Liver (tissue), 9 donors: Measurements from ENCODE around the gene ATP1B1. TPM values are rescaled to one million over a fixed set of nuclear protein-coding genes. Genes with fewer than 3 reads are reported as not detected.

Experiments
- DNase-seq: peaks from one replicate; pipeline ENCODE4 v3.0.0-alpha.2; 2017; ENCODE audit warnings: low spot score
- H3K27ac ChIP-seq, 2 donors: one replicate each; pipeline ENCODE4 v1.7.0; 2013; ENCODE audit warnings: inconsistent platforms in 2 of 2, low read length in 2 of 2, control low read depth in 1 of 2, low read depth in 1 of 2, mild to moderate bottlenecking in 1 of 2
- H3K27me3 ChIP-seq, 4 donors: one replicate each; pipeline versions ENCODE4 v1.6.1 to v1.7.0; 2013; ENCODE audit warnings: low read length in 3 of 4, inconsistent platforms in 1 of 4, mild to moderate bottlenecking in 1 of 4, moderate library complexity in 1 of 4; ENCODE audit not compliant: control insufficient read depth in 4 of 4, insufficient read depth in 4 of 4
- H3K36me3 ChIP-seq, 4 donors: one replicate each; pipeline versions ENCODE4 v1.6.1 to v1.7.0; 2013; ENCODE audit warnings: low read length in 3 of 4, mild to moderate bottlenecking in 3 of 4, low read depth in 1 of 4, moderate library complexity in 1 of 4; ENCODE audit not compliant: control insufficient read depth in 4 of 4, insufficient read depth in 3 of 4
- H3K4me1 ChIP-seq, 4 donors: one replicate each; pipeline versions ENCODE4 v1.6.1 to v1.7.0; 2013; ENCODE audit warnings: low read length in 3 of 4, mild to moderate bottlenecking in 3 of 4, moderate library complexity in 1 of 4; ENCODE audit not compliant: control insufficient read depth in 4 of 4, insufficient read depth in 4 of 4
- H3K4me3 ChIP-seq, 3 donors: one replicate each; pipeline versions ENCODE4 v1.6.1 to v1.7.0; 2013; ENCODE audit warnings: low read length in 3 of 3, control low read depth in 1 of 3, low read depth in 1 of 3, mild to moderate bottlenecking in 1 of 3
- H3K9ac ChIP-seq, 2 donors: one replicate each; pipeline ENCODE4 v1.7.0; 2013; ENCODE audit warnings: low read length in 2 of 2, mild to moderate bottlenecking in 2 of 2, moderate library complexity in 2 of 2, control low read depth in 1 of 2, low read depth in 1 of 2
- H3K9me3 ChIP-seq, 4 donors: one replicate each; pipeline versions ENCODE4 v1.6.1 to v1.7.0; 2013; ENCODE audit warnings: low read length in 3 of 4; ENCODE audit not compliant: control insufficient read depth in 4 of 4
- EGR1 ChIP-seq, 2 donors: IDR thresholded peaks; 2 replicates each; pipeline ENCODE4 v1.6.1; 2016 to 2018; ENCODE audit warnings: antibody characterized with exemption in 2 of 2, low read depth in 2 of 2
- FOXA1 ChIP-seq: IDR thresholded peaks from 2 replicates; pipeline ENCODE4 v1.6.1; 2016; ENCODE audit warnings: antibody characterized with exemption
- FOXA2 ChIP-seq: IDR thresholded peaks from 2 replicates; pipeline ENCODE4 v1.6.1; 2016; ENCODE audit warnings: antibody characterized with exemption
- GABPA ChIP-seq, 2 donors: IDR thresholded peaks in 1 of 2; conservative IDR thresholded peaks in 1 of 2; 2 replicates each; pipeline ENCODE4 v1.6.1; 2016; ENCODE audit warnings: antibody characterized with exemption in 2 of 2, mild to moderate bottlenecking in 1 of 2, moderate library complexity in 1 of 2
- HNF4A ChIP-seq, 2 donors: conservative IDR thresholded peaks; 2 replicates each; pipeline ENCODE4 v1.6.1; 2016; ENCODE audit warnings: antibody characterized with exemption in 2 of 2, mild to moderate bottlenecking in 2 of 2
- HNF4G ChIP-seq: IDR thresholded peaks from 2 replicates; pipeline ENCODE4 v1.6.1; 2016; ENCODE audit warnings: antibody characterized with exemption
- JUND ChIP-seq, 2 donors: IDR thresholded peaks; 2 replicates each; pipeline ENCODE4 v1.6.1; 2016; ENCODE audit warnings: antibody characterized with exemption in 2 of 2
- NR2F2 ChIP-seq: IDR thresholded peaks from 2 replicates; pipeline ENCODE4 v1.6.1; 2016; ENCODE audit warnings: antibody characterized with exemption
- RAD21 ChIP-seq, 2 donors: IDR thresholded peaks; 2 replicates each; pipeline ENCODE4 v1.6.1; 2016; ENCODE audit warnings: antibody characterized with exemption in 2 of 2, mild to moderate bottlenecking in 2 of 2
- RXRA ChIP-seq, 2 donors: IDR thresholded peaks; 2 replicates each; pipeline ENCODE4 v1.6.1; 2017 to 2018; ENCODE audit warnings: antibody characterized with exemption in 2 of 2, mild to moderate bottlenecking in 1 of 2
- SP1 ChIP-seq: IDR thresholded peaks from 2 replicates; pipeline ENCODE4 v1.6.1; 2018; ENCODE audit warnings: antibody characterized with exemption, mild to moderate bottlenecking
- TAF1 ChIP-seq: conservative IDR thresholded peaks from 2 replicates; pipeline ENCODE4 v1.6.1; 2016; ENCODE audit warnings: antibody characterized with exemption, mild to moderate bottlenecking
- YY1 ChIP-seq: IDR thresholded peaks from 2 replicates; pipeline ENCODE4 v1.6.1; 2016; ENCODE audit warnings: antibody characterized with exemption, mild to moderate bottlenecking
- WGBS: extraction: QIAGEN DNeasy Blood & Tissue Kit; methylation state at CpG from one replicate; pipeline ENCODE4 v1.1.7; 2013; 5-methylcytosine and 5-hydroxymethylcytosine counted together
- polyA plus RNA-seq, 2 donors: library from polyadenylated mRNA; stranded (reverse) in 1 of 2; unstranded in 1 of 2; fragments of 200-250 nt in 1 of 2; fragments of >200 nt in 1 of 2; fragmentation: Nextera tagmentation in 1 of 2; extraction: Ambion mirVana in 1 of 2; gene quantifications; one replicate each; pipeline versions ENCODE4 v1.2.1 to v1.2.3, GENCODE V29; 2013 to 2015
- total RNA-seq, 2 donors: library from RNA; depleted of rRNA; stranded (reverse); fragments of >200 nt; gene quantifications; one replicate each; pipeline ENCODE4 v1.2.3, GENCODE V29; 2014
- TF ChIP-seq, protein P1 (sequence below): fragments of 150-350 bp; IDR thresholded peaks from 2 replicates; pipeline ENCODE4 v1.5.1; 2017; ENCODE audit warnings: improper control_type of control experiment, low read depth, low read length; ENCODE audit not compliant: missing input control
- TF ChIP-seq, protein P2 (sequence below): IDR thresholded peaks from 2 replicates; pipeline ENCODE4 v1.6.1; 2016; ENCODE audit warnings: antibody characterized with exemption
- TF ChIP-seq, protein P3 (sequence below): IDR thresholded peaks from 2 replicates; pipeline ENCODE4 v1.6.1; 2016; ENCODE audit warnings: antibody characterized with exemption
- TF ChIP-seq, protein P4 (sequence below): IDR thresholded peaks from 2 replicates; pipeline ENCODE4 v1.6.1; 2016; ENCODE audit warnings: antibody characterized with exemption
- TF ChIP-seq, protein P5 (sequence below): IDR thresholded peaks from 2 replicates; pipeline ENCODE4 v1.6.1; 2016; ENCODE audit warnings: antibody characterized with exemption, mild to moderate bottlenecking
- donor health status: healthy.
- donor health status: healthy.
- donor health status: healthy.
- donor health status: healthy.
- donor health status: healthy.

ATP1B1 gene
- total and polyA plus RNA-seq, 4 donors, result 36.1 to 57.0 (median 46.5) TPM

DNA sequence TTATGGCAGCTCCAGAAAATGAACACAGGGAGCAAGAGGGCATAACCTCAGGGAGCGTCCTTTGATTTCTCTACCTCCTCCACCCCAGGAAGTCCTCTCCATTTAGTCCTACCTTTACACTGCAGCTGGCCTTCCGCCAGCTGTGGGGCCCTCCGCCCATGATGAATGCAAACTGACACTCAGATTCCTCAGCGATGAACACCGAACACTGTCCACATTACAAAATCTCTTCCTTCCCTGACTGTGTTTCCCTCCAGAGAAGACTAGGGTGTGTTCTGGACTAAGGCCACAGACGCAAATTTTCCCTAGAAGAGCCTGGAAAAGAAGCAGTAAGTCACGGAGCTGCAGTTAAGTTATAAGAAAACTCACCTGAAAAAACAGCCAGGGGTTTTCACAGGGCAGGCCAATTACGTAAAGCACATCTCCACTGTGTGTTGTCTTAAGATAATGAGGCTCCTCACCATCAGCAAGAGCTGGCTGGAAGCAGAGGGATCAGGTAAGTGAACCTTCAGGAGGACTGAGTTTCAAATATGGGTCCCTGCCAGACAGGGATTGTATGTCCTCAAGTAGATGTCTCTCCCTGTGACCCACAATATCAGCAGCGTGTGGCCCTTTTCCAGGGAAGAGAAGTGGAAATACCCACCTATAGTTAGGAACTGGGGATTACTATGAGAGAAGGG lies 46.3 kb upstream of the ATP1B1 start:
- H3K36me3 ChIP-seq, result no peaks in the 10 kb centered on the region
- WGBS, result 85% methylated on average over 9 of the region's 9 CpGs
- TF ChIP-seq HNF4G (no peak), FOXA2 (no peak), RAD21 (IDR thresholded peaks at IDR 0.05) (no peak), JUND (IDR thresholded peaks at IDR 0.05) (no peak), GABPA (IDR thresholded peaks at IDR 0.05 in 1 of 2, conservative IDR thresholded peaks at IDR 0.05 in 1 of 2) (no peak), HNF4A (conservative IDR thresholded peaks at IDR 0.05) (no peak), YY1 (no peak), RXRA (IDR thresholded peaks at IDR 0.05) (no peak), EGR1 (IDR thresholded peaks at IDR 0.05; ENCODE audit: low read depth in 2 of 2) (no peak), SP1 (no peak), TAF1 (no peak), NR2F2 (no peak), FOXA1 (no peak)
- TF ChIP-seq, protein P1, sequence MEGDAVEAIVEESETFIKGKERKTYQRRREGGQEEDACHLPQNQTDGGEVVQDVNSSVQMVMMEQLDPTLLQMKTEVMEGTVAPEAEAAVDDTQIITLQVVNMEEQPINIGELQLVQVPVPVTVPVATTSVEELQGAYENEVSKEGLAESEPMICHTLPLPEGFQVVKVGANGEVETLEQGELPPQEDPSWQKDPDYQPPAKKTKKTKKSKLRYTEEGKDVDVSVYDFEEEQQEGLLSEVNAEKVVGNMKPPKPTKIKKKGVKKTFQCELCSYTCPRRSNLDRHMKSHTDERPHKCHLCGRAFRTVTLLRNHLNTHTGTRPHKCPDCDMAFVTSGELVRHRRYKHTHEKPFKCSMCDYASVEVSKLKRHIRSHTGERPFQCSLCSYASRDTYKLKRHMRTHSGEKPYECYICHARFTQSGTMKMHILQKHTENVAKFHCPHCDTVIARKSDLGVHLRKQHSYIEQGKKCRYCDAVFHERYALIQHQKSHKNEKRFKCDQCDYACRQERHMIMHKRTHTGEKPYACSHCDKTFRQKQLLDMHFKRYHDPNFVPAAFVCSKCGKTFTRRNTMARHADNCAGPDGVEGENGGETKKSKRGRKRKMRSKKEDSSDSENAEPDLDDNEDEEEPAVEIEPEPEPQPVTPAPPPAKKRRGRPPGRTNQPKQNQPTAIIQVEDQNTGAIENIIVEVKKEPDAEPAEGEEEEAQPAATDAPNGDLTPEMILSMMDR, result no peak
- TF ChIP-seq, protein P2, sequence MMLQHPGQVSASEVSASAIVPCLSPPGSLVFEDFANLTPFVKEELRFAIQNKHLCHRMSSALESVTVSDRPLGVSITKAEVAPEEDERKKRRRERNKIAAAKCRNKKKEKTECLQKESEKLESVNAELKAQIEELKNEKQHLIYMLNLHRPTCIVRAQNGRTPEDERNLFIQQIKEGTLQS, result no peak
- TF ChIP-seq, protein P3, sequence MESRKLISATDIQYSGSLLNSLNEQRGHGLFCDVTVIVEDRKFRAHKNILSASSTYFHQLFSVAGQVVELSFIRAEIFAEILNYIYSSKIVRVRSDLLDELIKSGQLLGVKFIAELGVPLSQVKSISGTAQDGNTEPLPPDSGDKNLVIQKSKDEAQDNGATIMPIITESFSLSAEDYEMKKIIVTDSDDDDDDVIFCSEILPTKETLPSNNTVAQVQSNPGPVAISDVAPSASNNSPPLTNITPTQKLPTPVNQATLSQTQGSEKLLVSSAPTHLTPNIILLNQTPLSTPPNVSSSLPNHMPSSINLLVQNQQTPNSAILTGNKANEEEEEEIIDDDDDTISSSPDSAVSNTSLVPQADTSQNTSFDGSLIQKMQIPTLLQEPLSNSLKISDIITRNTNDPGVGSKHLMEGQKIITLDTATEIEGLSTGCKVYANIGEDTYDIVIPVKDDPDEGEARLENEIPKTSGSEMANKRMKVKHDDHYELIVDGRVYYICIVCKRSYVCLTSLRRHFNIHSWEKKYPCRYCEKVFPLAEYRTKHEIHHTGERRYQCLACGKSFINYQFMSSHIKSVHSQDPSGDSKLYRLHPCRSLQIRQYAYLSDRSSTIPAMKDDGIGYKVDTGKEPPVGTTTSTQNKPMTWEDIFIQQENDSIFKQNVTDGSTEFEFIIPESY, result no peak
- TF ChIP-seq, protein P4, sequence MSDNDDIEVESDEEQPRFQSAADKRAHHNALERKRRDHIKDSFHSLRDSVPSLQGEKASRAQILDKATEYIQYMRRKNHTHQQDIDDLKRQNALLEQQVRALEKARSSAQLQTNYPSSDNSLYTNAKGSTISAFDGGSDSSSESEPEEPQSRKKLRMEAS, result no peak
- TF ChIP-seq, protein P5, sequence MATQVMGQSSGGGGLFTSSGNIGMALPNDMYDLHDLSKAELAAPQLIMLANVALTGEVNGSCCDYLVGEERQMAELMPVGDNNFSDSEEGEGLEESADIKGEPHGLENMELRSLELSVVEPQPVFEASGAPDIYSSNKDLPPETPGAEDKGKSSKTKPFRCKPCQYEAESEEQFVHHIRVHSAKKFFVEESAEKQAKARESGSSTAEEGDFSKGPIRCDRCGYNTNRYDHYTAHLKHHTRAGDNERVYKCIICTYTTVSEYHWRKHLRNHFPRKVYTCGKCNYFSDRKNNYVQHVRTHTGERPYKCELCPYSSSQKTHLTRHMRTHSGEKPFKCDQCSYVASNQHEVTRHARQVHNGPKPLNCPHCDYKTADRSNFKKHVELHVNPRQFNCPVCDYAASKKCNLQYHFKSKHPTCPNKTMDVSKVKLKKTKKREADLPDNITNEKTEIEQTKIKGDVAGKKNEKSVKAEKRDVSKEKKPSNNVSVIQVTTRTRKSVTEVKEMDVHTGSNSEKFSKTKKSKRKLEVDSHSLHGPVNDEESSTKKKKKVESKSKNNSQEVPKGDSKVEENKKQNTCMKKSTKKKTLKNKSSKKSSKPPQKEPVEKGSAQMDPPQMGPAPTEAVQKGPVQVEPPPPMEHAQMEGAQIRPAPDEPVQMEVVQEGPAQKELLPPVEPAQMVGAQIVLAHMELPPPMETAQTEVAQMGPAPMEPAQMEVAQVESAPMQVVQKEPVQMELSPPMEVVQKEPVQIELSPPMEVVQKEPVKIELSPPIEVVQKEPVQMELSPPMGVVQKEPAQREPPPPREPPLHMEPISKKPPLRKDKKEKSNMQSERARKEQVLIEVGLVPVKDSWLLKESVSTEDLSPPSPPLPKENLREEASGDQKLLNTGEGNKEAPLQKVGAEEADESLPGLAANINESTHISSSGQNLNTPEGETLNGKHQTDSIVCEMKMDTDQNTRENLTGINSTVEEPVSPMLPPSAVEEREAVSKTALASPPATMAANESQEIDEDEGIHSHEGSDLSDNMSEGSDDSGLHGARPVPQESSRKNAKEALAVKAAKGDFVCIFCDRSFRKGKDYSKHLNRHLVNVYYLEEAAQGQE, result no peak
- H3K4me1 ChIP-seq, result no peaks in the 10 kb centered on the region
- no peak for DNase-seq
- H3K4me3 ChIP-seq, result no peak overlapping the region
- H3K9me3 ChIP-seq, result peaks cover 0 to 3% (median 0%) of the 10 kb centered on the region in 4 donors
- no peaks in the 10 kb centered on the region for H3K27me3 ChIP-seq
- no peak overlapping the region for H3K27ac ChIP-seq
- no peak overlapping the region for H3K9ac ChIP-seq
